GM21515 (cell line): ENCODE data around the gene RAB17.

ENCODE experiments used
- ATAC-seq: cut with Tn5 transposase; IDR thresholded peaks from one replicate; pipeline ENCODE4 v1.9.1; 2021; ENCODE audit not compliant: unreplicated experiment

The RAB17 gene

GRCh38 chr2:237590272-237591140 lies at the start of gene RAB17:
Gene RAB17, minus strand, starts transcription at chr2:237590734. Its CDS starts 4,580 bp downstream, at chr2:237586154.
- no peak for ATAC-seq

GRCh38 chr2:237639836-237640220 lies 49.3 kb upstream of the RAB17 start:
- no peak for ATAC-seq

DNA sequence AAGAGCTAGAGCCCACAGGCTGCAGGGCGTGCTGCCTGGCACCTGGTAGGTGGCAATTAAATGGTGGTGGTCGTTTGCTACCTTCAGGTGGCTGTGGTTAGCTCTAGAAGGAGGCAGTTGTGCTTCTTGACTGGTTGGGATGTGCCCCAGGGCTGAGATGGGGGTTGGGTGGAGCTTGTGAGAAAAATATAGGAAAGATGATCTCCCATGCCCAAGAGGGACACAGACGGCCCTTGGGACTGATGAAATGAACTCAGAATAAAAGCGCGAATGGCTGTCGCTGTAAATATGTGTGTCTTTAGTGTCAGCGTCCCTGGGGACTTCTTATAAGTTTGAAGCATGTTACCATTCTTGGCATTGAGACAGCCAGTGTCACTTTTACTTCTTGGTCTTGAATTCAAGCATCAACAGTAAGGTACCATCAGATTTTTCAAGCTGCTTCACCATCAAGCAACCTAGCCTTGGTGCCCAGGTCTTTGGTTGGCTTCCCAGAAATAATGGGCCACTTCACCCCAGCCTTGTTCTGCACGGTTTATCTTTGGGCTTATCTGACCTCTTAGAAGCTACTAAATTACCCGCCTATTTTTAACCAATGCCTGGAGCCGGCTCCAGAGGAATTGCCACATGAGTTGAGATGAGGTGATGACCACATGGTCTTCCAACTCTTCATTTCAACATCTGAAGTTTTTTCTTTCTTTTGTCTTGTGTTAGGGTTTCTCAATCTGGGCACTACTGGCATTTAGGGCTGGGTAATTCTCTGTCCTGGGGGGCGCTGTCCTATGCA lies 48.7 kb upstream of the RAB17 start:
- no peak for ATAC-seq

GRCh38 chr2:237638176-237638575 lies 47.6 kb upstream of the RAB17 start:
- no peak for ATAC-seq

DNA sequence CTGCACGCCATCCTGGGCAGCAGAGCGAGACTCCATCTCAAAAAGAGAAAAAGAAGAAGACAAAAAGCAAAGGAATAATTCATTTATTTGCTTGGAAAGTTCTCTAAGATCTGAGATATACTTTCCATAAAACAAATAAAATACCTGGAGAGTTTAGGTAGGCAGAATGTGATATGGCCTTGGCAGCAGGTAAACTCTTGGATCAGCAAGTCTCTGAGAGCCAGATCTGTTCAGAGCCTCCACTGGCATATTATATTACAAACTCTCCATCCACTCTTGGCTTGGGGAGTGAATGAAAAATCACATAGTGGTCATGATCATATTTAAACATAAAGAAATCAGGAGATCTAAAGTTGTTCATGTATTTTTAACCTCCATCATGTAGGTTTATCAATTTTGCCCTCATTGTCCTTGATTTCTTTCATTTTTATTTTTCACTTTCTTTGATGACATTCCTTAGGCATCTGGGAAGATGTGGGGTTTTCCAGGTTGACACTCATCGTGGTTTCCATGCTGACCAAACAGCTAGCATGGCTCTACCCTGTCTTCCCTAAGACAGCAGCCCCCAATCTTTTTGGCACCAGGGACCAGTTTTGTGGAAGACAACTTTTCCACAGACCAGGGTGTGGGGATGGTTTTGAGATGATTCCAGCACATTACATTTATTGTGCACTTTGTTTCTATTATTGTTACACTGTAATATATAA lies 47.0 kb upstream of the RAB17 start:
- no peak for ATAC-seq

GRCh38 chr2:237636578-237636977 lies 46.0 kb upstream of the RAB17 start:
- ATAC-seq: no peak

DNA sequence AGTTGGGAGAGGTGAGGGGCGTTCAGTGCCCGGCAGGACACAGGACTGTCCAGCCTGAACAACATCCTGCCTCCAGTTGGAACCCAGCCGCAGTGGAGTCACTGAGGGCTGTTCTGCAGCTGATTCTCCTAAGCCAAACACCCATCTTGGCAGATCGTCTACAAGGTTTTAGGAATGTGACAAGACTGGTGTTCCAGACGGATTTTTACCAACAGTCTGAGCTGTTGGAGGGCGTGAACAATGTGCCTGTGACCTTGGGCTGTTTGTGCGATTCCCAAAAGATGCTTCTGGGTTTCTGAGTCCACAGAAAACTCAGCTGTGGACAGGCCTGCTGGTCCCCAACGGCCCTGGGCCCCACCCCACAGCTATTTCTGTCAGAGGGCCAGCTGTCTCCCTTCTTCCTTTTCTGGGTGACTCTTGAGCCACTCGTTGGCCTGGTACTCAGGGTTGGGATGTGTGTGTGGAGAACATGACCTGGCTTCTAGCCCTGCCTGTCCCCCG lies 42.6 kb upstream of the RAB17 start:
- no peak for ATAC-seq

DNA sequence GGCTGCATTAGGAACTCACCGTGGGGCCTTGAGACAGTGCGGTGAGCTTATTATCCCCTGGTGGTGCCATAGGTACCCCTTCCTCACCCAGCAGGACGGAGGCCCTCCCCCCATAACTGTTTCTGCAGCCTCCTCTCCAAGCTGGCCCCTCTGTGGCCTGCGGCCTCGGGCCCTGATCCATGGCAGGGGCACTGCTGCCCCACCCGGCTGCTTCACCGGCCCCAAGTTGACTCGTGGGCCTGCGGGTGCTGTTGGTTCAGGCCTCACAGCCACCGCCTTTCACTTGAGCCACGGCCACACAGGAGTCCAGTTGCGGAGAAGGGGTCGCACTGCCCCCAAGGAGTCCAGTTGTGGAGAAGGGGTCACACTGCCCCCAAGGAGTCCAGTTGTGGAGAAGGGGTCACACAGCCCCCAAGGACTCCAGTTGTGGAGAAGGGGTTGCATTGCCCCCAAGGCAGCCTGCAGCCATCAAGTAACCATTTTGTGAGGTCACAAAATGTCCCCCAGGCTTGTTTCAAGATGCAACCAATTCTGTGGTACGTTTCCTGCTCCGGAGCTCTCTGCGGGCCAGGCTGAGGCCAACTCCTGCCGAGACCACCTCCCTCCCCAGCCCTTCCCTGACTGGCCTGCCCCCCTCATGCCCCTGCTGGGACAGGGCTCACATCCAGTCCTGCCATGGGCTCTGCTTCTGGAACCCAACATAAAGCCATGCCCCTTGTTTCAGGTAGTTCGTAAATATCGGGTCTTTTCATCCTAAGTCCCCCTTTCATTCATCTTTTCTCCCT lies 41.5 kb upstream of the RAB17 start:
- no peak for ATAC-seq

- ATAC-seq: no peak
Observed at GRCh38 chr2:237631007-237631785, 40.7 kb upstream of the RAB17 start.

DNA sequence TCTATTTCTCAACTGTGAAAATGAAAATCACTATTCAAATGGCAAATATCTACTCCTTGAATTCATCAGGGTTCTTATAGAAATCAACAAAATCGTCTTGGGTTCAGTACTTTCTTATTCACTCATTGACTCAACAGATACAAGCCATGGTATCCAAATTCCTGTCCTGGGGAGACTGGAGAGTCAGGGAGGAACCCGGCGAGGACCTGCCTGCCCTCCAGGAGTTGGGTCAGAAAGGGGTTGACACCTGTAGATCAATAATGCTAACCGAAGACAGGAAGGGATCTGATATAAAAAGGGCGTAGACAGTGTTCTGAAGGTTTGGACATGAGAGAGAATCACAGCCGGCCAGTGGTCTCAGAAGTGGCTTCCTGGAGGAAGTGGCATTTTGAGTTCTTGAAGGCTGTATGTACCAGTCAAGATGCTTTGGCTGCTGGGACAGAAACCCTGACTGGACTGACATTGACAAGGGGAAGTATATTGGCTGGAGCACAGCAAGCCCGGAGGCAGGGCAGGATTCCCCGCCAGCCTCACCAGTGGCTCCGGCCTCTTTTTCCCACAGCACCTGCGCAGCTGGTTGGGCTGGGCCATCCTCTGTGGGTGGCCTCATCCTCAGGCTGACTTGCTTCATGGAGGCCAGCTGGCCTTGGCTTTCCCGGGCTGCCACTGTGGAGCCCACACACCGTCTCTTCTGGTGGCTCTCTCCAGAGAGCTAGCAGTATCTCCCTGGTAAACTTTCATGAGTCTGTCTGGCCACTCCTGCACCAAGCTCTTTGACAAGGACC lies 39.9 kb upstream of the RAB17 start:
- ATAC-seq: no peak

DNA sequence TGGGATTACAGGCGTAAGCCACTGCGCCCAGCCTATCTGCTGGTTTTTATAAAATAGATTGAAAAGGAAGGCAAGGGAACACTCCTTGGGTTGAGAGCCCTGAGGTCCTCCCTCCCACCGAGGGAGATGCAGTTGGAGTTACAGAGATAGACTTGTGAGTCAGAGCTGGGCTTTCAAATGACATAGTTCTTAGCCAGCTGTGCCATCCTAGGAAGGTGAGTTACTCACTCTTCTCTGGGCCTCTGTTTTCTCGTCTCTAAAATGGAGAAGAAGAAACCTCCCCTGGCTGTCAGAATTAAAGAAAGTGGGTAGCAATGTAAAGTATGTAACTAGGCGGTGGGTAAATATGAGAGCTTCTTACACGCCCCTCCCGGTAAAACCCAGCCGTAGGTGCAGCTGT lies 39.2 kb upstream of the RAB17 start:
- ATAC-seq: no peak

DNA sequence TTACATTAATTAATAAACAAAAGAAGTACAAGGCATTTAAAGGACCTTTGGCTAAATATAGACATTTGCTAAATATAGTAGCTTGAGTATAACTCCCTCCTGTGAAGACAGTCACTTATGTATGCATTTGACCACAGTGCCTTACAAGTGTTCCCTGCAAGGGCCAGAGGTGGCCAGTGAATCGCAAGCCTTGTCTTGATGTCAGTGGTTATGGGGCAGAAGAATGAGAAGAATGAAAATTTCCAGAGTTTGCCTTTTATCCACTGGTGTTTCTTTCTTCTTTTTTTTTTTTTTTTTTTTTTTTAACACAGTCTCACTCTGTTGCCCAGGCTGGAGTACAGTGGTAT lies 38.6 kb upstream of the RAB17 start:
- ATAC-seq: no peak

GRCh38 chr2:237628247-237629187 lies 38.0 kb upstream of the RAB17 start:
- no peak for ATAC-seq

DNA sequence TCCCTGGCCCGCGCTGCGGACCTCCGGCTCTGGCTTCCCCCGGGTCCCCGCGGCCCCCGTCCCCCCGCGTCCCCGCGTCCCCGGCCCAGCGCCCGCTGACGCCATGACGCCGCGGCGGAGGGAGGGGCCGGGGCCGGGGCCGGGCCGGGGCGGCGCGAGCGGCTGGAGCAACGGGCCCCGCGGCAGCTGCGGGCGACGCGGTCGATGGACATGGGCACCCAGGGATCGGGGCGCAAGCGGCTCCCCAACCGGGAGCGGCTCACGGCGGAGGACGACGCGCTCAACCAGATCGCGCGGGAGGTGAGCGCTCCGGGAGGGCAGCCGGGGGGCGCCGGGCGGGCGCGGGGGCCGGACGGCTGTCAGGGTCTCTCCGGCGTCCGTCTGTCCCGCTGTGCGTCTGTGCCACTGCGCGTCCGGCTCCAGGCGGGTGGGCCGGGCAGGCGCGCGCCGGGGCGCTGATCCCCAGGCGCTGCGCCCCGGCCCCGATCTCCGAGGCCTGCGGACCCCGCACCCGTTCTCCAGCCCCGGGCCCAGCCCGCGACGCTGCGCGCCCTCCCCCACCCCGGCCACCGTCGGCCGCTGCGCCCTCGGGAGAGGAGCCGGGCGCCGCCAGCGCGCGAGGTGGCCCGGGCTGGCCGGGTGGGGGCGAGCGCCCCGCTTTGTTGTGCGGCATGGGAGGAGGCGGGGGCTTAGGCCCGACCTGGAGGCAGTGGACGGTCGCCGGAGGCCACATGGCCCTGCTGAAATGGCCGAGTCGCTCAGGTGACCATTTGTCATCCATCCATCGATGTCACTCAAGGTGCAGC lies 37.1 kb upstream of the RAB17 start, which contains the start of gene LRRFIP1:
TSS of gene LRRFIP1 (plus strand) at position 147 of the 806 bp plus-strand sequence. CDS start at position 205, 58 bp downstream.
- no peak for ATAC-seq

- no peak for ATAC-seq
Observed at GRCh38 chr2:237626813-237627440, 36.4 kb upstream of the RAB17 start.

DNA sequence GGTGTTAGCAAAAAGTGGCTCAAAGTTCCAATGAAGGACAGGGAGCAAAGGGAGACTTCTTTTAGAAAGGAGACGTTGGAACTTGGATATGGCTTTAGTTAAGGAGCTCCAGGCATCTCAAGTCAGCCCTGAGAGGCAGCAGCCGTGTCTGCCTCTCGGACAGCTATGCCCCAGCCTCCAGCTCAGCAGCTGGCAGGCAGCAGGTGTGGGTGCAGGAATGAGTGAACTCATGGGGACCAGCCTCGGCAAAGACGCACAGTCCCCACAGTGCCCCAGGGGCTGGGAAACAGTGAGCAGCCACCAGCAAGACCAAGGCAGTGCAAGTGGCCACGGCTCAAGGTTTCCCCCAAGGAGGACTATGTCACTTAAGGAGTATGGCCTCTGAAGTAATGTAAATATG lies 35.2 kb upstream of the RAB17 start:
- no peak for ATAC-seq
